CD4-positive, alpha-beta T cell treated with Interferon alpha-2 for 1 hour (primary cell): ENCODE results near the gene DYNLL1.
A peak's percentile ranks its signal among the peaks of the same experiment; 100 is the strongest.
"Not testable (repeated sequence)": the region's sequence is repeated elsewhere in the genome, so short reads cannot be mapped to it uniquely, and the experiment has no call there.

Experiments
- DNase-seq, 2 donors: peaks; one replicate each; pipeline ENCODE4 v3.0.0-alpha.2; 2020 to 2022

Gene DYNLL1

DNA sequence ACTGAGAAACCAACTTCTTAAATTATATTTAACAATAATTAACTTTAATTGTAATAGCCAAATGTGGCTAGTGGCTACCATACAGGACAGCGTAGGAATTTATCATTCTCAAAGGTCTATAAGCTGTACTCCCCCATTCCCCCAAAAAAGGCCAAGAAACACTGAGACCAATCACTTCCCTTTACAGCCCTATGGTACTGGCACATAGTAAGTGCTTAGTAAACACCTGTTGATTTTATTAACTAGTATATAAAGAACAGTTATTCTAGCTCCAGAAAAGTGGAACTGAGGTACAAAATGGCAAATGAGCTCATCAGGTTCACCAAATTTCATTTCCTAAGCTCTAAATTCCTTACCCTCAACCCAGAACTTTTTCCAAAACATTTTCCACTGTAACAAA, 20.3 kb upstream of the DYNLL1 start:
- DNase-seq = no peak

DNA sequence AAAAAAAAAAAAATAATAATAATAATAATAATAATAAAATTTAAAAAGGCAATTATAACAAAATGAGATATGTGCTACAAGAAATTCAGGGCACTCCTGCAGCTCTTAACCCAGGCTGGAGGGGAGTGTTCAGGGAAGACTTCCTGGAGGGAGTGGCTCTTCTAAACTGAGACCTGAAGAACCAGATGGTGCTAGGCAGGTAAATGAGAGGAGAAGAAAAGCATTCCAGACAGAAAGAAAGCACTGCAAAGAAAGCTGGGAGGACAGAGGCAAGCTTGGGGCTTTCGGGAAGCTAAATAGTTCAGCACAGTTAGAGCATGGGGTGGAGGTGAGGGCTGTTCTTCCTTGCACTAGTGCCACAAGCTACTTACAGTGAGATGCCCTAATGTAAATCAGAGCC, 16.5 kb upstream of the DYNLL1 start:
- DNase-seq = no peak

DNA sequence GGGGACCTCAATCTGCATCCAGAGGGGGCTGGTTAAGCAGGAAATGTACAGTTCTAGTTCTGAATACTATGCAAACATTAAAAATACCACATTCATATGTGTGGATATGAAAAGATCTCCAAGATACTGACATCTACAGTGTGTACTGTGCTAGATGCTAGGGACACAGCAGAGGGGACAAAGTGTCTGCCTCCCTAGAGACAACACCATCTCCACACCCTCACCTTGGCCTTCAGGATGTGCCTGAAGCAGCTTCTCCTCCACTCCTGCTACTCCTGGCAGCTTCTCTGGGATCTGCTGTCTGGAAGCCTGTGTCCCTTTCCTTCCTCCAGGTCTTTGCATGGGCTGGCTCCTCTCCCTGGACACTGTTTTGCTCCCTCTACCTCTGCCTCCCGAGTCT, 15.7 kb upstream of the DYNLL1 start:
- DNase-seq = no peak

DNA sequence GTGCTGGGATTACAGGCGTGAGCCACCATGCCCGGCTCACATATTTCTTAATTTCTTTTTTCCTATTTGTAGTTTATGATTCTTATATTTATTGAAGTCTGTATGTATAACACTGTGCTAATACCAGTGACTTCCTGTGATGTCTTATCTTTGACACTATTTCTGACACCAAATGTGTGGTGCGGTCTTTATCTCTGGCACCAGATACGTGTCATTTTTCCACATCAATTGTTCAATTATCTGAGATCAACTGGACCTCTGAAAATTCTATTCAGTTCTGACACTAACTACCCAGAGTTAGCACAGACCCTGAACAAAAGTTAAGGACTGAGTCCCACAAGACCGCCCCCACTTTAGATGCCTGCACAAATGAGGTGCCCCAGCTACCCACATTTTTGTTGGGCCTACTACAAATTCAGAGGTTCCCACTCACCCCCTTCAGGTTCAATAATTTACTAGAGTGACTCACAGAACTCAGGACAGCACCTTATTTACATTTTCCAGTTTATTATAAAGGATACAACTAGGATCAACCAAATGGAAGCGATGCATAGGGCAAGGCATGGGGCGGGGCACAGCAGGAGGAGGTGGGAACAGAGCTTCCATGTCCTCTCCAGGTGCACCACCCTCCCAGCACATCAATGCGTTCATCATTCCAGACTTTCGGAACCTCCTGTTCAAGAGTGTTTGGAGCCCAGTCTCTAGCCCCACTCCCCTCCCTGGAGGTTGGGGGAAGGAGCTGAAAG, 14.7 kb upstream of the DYNLL1 start:
- DNase-seq = peak in 1 of 2 donors; percentile 52

DNA sequence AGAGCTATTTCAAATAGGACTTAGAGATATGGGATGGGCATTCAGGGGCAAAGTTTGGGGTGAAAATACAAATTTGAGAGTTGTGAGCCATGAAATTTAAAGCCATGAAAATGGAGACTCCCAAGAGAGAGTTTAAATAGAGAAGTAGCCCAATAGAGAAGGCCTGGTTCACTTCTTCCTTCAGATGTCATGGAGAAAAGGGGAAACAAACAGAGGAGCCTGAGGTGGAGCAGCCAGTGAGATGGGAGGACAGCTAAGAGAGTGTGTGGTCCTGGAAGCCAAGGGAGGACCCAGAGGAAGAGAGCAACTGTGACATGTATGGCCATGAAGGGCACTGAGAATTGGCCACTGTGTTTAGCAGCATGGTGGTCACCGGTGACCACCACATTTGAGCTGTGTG, 12.3 kb upstream of the DYNLL1 start:
- no peak for DNase-seq

DNA sequence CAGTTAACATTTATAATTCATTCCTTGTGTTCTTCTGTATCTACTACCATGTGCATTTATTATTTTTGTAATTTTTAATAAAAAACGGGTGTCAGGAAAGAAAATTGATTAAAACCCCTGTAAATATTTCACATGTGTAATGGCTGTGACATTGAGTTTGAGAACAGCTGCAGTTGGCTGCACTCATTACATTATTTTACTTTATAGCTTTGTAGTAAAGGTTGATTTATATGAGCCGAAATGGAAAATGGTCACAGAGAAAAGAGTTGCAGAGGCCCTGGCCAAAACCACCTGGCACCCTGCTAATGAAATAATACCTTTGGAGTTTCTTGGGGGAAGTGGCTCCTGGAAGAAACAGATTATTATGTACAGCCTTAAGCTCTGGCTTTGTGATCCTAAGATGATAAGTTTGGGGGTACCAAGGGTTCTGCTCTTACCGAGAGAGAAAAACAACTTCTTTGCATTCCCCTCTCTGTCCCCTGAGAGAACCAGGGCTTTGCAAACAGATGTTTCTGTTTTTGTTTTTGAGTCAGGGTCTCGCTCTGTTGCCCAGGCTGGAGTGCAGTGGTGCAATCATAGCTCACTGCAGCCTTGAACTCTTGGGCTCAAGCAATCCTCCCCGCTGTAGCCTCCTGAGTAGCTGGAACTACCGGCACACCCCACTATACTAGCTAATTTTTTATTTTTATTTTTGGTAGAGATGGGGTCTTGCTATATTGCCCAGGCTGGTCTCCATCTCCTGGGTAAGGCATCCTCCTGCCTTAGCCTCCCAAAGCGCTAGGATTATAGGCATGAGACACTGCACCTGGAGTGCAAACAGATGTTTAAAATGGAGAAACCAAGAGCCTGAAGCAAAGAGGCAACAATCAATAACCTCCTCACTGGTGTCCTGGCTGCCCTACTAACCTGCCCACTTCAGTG, 9.7 kb upstream of the DYNLL1 start:
- no peak for DNase-seq

DNA sequence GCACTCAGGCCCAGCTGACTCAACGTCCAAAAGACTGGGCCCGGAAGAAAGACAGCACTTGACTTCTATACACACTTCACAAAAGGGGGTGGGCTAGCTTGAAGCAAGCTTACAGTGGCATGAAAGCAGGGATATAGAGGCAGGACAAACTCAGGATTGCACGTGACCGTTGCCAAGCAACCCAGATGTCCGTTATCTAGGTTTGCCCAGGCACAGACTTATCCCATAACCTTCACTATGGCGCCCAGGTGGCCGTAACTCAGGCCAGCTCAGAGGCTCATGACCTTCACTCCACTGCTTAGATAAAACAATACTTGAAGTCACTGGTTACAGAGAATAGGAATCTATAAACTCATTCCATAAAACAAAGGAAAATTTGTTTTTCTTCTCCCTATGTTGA, 8.4 kb upstream of the DYNLL1 start:
- not testable (repeated sequence) for DNase-seq

DNA sequence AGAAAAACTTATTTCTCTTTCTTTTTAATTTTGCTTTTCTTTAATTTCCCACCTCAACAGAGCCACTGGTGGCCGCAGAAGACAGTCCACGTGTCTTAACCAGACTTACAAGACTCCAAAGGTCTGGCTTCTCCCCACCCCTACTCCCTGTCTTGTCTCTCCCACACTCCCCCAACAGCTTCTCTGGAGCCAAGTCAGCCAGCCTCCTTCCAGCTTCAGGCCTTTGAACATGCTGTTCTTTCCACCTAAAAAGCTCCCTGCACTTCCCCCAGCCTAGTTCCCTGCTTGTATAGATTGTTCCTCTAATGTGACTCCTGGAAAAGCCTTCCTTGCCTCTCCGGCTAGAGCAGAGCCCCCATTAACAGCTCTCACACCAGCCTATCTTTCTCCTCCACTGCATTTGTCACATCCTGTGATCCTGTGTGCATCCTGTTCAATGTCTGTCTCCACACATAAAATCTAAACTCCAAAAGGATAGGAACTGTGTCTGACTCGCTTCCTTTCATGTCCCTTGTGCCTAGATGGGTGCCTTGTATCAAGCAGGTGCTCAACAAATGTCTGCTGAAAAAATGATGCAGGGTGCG, 7.8 kb upstream of the DYNLL1 start:
- no peak for DNase-seq

DNA sequence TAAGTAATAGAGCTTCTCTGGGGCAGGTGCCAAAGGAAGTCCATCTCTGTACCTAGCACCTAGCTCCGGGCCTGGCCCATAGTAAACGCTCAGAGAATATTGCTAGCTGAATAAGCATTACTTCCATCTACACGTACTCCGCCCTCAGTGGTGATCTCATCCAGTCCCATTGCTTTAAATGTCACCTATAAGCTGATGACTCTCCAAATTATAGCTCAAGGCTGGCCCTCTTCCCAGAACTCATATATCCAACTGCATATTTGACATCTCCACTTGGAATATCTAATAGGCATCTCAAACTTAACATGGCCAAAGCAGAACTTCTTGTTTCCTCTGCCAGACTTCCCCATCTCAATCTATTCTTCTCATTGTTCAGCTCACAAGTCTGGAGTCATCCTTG, 6.9 kb upstream of the DYNLL1 start:
- DNase-seq = no peak

DNA sequence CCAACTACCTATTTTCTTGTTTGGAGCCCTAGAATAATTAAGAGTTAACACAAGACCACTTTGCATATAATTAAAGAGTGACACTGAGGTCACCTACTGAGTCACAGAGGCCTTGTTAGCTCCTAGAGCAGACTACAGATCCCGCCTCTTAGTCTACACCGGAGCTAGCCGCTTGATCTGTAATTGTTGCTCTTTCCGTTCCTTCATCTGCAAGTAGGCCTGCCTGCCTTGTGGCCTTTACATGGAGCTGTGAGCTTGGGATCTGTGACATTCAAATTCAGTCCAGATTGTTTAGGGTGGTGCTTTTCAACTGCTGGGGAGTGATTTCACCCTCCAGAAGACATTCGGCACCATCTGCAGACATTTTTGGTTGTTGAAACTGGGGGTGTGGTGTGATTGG, 5.6 kb upstream of the DYNLL1 start:
- DNase-seq = no peak

DNA sequence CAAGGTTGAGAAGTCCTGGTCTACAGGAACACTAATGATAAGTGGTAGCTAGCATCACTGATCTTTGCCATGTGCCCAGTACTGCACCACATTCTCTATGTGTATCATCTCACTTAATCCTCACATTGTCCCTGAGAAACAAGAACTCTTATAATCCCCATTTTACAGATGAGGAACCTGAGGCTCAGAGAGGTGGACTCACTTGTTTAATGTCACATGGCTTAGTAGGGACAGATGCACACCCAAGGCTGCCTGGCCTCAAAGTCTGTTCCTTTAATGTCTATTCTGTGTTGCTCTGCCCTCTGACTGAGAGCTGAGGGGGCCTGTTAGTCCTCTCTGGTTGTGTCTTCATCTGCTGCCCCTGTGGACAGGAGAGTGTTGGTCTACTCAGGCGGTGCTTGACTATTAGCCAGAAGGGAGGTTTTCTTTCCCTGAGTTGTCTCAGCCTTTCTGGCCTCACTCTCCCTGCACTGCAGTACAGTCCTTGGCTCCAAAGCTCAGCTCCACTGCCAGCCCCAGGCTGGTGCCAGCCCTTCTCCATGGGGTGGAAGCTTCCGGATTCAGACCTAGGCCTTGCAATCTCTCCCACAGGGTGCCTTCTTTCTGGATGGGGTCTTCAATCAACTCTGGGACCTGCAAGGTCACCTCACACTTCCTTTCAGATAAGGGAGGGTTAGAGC, 4.9 kb upstream of the DYNLL1 start:
- DNase-seq = no peak

DNA sequence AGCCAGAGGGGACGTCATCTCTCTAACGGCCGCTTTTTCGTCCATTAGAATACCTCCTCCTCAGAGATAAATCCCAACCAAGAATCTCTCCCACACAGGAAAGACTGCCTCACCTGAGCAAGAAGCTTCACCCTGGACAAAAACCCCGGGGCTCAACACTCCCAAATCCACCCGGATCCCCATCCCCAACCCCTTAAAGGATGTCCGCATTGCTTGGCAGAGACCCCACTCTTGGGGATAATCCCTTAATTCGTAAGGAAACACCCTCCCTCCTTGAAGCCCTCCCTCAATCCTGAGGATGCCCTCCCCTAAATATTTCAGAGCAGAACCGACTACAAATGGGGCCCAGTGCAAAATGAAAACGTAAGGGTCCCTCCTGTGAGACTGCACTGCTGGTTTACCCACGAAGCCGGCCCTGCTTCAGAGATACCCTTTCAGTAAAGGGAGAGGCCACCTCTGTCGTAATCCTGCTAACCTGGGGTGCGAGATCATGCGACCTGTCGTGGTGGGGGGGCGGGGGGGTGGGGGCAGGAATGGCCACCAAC, 655 bp upstream of the DYNLL1 start:
- DNase-seq = no peak

DNA sequence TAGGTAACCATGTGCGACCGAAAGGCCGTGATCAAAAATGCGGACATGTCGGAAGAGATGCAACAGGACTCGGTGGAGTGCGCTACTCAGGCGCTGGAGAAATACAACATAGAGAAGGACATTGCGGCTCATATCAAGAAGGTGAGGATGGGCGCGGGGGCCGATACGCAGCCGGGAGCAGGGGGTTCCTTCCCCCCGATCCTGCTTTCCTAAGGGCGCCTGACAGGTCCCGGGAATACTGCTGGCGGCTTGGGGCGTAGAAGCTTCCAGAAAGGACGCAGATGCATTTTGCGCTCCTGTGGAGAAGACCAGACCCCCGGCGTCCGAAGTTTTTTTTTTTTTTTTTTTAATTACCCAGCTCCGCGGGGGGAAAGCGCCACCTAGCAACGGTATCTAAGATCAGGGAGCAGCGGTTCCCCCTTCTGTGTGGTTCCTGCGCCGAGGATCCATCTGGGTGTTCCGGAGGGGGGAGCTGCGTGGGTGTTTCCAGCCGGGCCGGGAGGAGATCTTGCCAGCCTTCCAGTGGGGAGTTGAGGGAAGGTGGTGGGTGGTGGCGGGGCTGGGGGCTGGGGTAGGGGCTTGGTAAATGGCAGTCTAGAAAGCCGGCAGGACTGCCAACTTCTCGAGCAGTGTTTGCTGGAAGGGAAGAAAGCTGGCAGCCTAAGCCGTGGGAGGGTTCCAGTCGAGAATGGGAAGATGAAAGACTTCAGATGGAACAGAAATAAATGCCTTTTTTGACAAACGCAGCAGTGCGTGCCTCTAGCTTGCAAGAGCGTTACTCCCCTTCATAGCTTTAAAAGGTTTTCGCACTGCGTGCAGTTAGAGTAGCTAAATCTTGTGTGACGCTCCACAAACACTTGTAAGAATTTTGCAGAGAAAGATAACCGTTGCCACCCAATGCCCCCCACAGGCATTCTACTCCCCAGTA, 764 bp downstream of the DYNLL1 start:
- DNase-seq = peak; percentile 47 to 65

DNA sequence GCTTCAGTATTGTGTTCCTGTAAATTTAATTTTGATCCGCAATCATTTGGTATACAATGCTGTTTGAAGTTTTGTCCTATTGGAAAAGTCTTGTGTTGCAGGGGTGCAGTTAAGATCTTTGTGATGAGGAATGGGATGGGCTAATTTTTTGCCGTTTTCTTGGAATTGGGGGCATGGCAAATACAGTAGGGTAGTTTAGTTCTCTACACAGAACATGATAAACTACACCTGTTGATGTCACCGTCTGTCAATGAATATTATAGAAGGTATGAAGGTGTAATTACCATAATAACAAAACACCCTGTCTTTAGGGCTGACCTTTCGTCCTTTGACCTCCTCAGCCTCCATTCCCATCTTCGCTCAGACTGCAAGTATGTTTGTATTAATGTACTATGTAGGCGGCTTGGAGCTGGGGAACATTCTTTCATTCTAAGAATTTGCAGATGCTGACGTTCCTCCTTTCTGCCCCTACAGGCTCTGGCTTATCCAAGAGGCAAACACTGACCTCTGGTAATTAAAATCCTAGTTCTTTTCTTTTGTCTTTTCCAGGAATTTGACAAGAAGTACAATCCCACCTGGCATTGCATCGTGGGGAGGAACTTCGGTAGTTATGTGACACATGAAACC, 1.7 kb downstream of the DYNLL1 start:
- DNase-seq = no peak

DNA sequence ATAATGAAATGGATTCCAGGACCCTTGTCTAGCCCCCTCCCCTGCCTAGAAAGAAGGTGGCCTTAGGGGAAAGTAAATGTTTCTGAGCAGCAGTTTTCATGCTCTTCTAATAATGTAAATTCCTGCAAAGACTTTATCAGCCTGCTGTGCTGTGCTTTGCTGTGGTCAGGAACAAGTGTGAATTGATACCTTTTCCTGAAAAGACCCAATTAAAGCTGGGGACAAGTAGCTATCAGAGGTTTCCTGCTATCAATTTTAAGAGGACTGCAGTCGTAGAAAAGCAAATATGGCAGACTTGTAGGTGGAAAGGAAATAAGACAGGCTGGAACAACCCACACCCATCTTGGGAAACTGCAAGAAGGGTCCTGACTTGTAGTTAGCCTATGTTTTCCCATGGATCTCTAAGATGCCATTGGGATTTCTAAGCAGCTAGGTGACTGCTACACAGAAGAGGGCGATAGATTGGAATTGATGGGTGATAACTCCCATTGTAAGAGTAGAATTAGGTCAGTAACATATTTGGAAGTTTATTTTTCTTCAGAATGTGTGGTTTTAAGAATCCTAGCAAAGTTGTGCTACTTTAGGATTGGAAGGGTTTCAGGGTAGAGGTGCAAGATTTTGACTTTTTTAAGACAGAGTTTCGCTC, 3.1 kb downstream of the DYNLL1 start:
- DNase-seq = no peak

DNA sequence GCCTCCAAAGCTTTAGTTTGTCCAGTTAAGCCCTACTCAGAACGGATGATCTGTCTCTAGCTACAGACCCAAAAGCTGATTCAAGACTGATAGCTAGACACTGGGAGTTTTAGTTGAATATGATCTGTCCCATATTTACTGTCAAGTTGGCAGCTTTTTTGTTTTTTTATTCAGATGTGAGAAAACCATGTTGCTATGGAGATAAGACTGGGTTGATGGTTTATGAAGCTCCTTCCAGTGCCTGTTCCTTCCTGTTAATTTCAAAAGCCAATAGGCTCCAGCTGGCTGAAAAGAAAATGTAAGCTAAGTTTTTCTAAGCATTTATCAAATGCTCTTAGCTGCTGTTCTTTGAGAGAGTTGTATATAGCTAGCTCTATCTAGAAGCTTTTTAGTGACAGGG, 4.7 kb downstream of the DYNLL1 start:
- DNase-seq = peak in 1 of 2 donors; percentile 13

DNA sequence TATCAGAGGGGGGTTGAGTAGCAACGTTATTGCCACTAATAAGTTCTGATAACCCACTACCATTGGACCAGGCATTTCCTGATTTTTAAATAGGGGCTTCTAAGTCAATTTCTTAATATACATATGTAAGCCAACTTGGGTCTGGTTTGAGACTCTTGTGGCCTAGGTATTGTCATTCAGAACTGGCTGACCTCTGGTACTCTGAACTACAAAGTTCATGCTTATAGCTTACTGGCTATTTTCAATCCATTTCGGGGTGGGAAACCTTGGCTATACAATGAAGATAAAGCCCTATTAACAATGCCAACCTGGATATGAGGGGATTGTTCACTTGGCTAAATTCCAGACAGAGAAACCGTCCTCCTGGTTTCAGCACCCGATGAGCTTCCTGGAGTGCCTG, 8.7 kb downstream of the DYNLL1 start:
- DNase-seq = no peak

DNA sequence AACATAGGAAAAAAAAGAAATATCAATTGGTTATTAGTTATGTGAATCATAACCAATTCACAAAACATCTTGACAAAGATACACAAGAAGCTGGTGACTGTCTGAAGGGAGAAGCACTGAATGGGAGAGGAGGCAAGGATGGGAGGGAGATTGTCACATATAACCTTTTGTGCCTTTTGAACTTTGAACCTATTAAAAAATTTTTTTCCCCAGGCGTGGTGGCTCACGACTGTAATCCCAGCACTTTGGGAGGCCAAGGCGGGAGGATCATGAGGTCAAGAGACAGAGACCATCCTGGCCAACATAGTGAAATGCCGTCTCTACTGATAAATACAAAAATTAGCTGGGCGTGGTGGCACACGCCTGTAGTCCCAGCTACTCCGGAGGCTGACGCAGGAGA, 12.6 kb downstream of the DYNLL1 start:
- DNase-seq = no peak

DNA sequence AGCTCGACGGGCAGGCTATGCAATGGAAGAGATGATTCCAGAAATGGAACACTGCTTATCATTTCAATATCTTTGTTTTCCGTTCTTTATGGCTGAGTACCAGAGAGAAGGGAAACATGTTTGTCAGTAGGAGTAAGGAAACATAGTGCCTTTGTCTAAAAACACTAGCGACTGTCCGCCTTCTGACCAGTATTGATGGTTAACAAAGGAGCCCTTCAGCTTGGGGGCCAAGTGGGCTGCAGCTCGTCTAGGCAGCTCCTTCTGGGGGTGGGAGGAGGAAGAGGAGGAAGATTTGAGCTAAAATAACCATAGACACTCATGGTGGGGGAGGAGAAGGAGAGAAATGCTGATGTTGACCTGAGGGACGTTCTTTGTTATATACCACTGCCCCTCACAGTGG, 18.1 kb downstream of the DYNLL1 start:
- no peak for DNase-seq

DNA sequence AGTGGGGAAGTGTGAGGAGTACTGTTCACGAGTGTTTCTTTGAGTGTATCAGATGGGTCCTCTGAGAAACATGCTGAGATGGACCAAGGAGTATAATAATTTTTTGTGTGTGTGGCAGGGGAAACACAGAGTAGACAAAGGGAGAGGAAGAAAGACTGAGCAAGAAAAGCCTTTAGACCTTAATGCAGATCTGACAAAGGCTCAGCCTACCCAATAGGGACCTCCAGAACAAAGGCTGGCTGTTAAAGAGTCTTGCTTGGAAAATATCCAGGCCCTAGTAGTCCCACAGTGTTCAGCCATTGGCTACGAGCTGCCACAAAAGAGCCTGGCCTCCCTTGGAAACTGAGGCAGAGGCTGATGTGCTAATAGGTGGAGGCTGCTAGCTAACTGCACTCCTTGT, 19.6 kb downstream of the DYNLL1 start:
- no peak for DNase-seq

DNA sequence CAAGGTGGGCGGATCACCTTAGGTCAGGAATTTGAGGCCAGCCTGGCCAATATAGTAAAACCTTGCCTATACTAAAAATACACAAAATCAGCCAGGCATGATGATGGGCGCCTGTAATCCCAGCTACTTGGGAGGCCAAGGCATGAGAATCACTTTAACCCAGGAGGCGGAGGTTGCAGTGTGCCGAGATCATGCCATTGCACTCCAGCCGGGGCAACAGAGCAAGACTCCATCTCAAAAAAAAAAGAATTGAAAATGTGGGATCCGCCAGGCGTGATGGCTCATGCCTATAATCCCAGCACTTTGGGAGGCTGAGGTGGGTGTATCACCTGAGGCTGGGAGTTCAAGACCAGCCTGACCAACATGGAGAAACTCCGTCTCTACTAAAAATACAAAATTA, 23.4 kb downstream of the DYNLL1 start:
- DNase-seq = not testable (repeated sequence)
